Motor neuron (in vitro differentiated cells): ENCODE measurements around the gene POLR1C. TPM values are rescaled to one million over a fixed set of nuclear protein-coding genes. Genes with fewer than 3 reads are reported as not detected.
"Not testable (repeated sequence)": the region's sequence is repeated elsewhere in the genome, so short reads cannot be mapped to it uniquely, and the experiment has no call there.

Source experiments
- ATAC-seq, 8 experiments: fragments of 200-7000 bp; cut with Tn5 transposase; replicated peaks in 6 of 8; 2 replicates each; pipeline ENCODE4 v1.8.0; 2021; ENCODE audit warnings: mild to moderate bottlenecking in 8 of 8, moderate library complexity in 8 of 8
- H3K27ac ChIP-seq, 2 donors: fragments of 250-450 bp; sonication (Bioruptor Pico); 2 replicates each; pipeline ENCODE4 v1.9.0; 2021; ENCODE audit warnings: antibody characterized with exemption in 2 of 2, mild to moderate bottlenecking in 2 of 2, moderate library complexity in 1 of 2
- H3K4me1 ChIP-seq, 2 donors: fragments of 250-450 bp; sonication (Bioruptor Pico); replicated peaks in 1 of 2; 2 replicates each; pipeline ENCODE4 v1.6.1; 2021; ENCODE audit warnings: antibody characterized with exemption in 2 of 2, mild to moderate bottlenecking in 2 of 2, moderate library complexity in 1 of 2
- H3K4me3 ChIP-seq, 5 donors: fragments of 250-450 bp; sonication (Bioruptor Pico); 2 replicates each; pipeline ENCODE4 v1.9.0; 2021; ENCODE audit warnings: antibody characterized with exemption in 5 of 5, mild to moderate bottlenecking in 5 of 5, moderate library complexity in 4 of 5
- WGBS, 10 experiments: fragments of 450-650 bp; shearing (Covaris generic); methylation state at CpG; one replicate each; pipeline ENCODE4 v1.0.0; 2022; 5-methylcytosine and 5-hydroxymethylcytosine counted together
- in situ Hi-C, 9 experiments: fragments of 400-800 bp; cut with MboI; loops; one replicate each; pipeline ENCODE4 v1.15.0; 2021; ENCODE audit warnings: low sequenced_read_pairs in 9 of 9, low pct_unique_long_range_greater_than_20kb in 2 of 9; ENCODE audit not compliant: unreplicated experiment in 9 of 9
- total RNA-seq, 8 experiments: library from RNA; unstranded; fragments of 300-600 nt; gene quantifications; 2 replicates each; pipeline versions ENCODE4 v1.2.3 to v1.2.4, GENCODE V29; 2022

POLR1C gene
- total RNA-seq, 8 experiments from 2014 or later, result 27.7 to 56.9 (median 41.8) TPM

GRCh38 chr6:43495409-43495941 lies 21.4 kb upstream of the POLR1C start:
- no peak overlapping the region for H3K4me3 ChIP-seq
- no peak overlapping the region for H3K27ac ChIP-seq
- no peaks in the 10 kb centered on the region for H3K4me1 ChIP-seq
- 67 to 100% (median 80%) methylated on average over 1 to 2 of the region's 4 CpGs; no CpG with 5 or more reads in 5 of the 10 experiments for WGBS, 10 experiments
- ATAC-seq, result peak in 5 of 8 experiments; percentile 7 to 17 (median 15)
- in situ Hi-C loops, result no loop called here

- Histone ChIP-seq H3K4me3 (no peak overlapping the region), H3K4me1 (no peaks in the 10 kb centered on the region), H3K27ac (no peak overlapping the region)
- 95 to 100% (median 100%) methylated on average over 1 to 3 of the region's 18 CpGs; no CpG with 5 or more reads in 7 of the 10 experiments for WGBS, 10 experiments
- in situ Hi-C loops, result no loop called here
- ATAC-seq, result peak; percentile 15 to 64 (median 48)
Observed at GRCh38 chr6:43496370-43497128, 20.3 kb upstream of the POLR1C start.

GRCh38 chr6:43497129-43497396 lies 19.8 kb upstream of the POLR1C start:
- 64 to 100% (median 89%) methylated on average over 1 to 4 of the region's 6 CpGs; no CpG with 5 or more reads in 4 of the 10 experiments for WGBS, 10 experiments
- in situ Hi-C loops, result no loop called here
- ATAC-seq, result no peak
- Histone ChIP-seq H3K4me3 (no peak overlapping the region), H3K4me1 (no peaks in the 10 kb centered on the region), H3K27ac (no peak overlapping the region)

- H3K4me3 ChIP-seq, result no peak overlapping the region
- ATAC-seq, result no peak
- 80 to 85% methylated on average over 1 to 5 of the region's 12 CpGs; no CpG with 5 or more reads in 8 of the 10 experiments for WGBS, 10 experiments
- H3K4me1 ChIP-seq, result no peaks in the 10 kb centered on the region
- H3K27ac ChIP-seq, result no peak overlapping the region
- in situ Hi-C loops, result no loop called here
Observed at GRCh38 chr6:43497689-43498088, 19.2 kb upstream of the POLR1C start.

GRCh38 chr6:43498291-43498690 lies 18.6 kb upstream of the POLR1C start:
- in situ Hi-C loops, H3K27ac ChIP-seq, H3K4me3 ChIP-seq, ATAC-seq, H3K4me1 ChIP-seq: not testable (repeated sequence)
- 80 to 100% (median 96%) methylated on average over 1 to 4 of the region's 5 CpGs; no CpG with 5 or more reads in 5 of the 10 experiments for WGBS, 10 experiments

GRCh38 chr6:43499028-43499815 lies 17.7 kb upstream of the POLR1C start:
- H3K4me3 ChIP-seq, result no peak overlapping the region
- H3K4me1 ChIP-seq, result no peaks in the 10 kb centered on the region
- in situ Hi-C loops, result no loop called here
- ATAC-seq, result no peak
- 77 to 100% (median 88%) methylated on average over 1 to 7 of the region's 12 CpGs; no CpG with 5 or more reads in 3 of the 10 experiments for WGBS, 10 experiments
- no peak overlapping the region for H3K27ac ChIP-seq

- in situ Hi-C loops, result loop anchor here in 4 of 9 experiments (10.0 to 25.0 kb wide), 4 partner anchors 46 to 239 kb away; partner anchors contain the start of gene DLK2 (in 1 of the 4)
- Histone ChIP-seq H3K27ac (no peak overlapping the region), H3K4me1 (no peaks in the 10 kb centered on the region), H3K4me3 (no peak overlapping the region)
- no peak for ATAC-seq
- WGBS, 10 experiments, result 80 to 100% (median 86%) methylated on average over 1 to 2 of the region's 3 CpGs; no CpG with 5 or more reads in 5 of the 10 experiments
Observed at GRCh38 chr6:43500921-43501320, 16.0 kb upstream of the POLR1C start.

GRCh38 chr6:43502666-43503065 lies 14.2 kb upstream of the POLR1C start:
- in situ Hi-C loops, result loop anchor here in 4 of 9 experiments (10.0 to 25.0 kb wide), 4 partner anchors 48 to 240 kb away; partner anchors contain the start of gene DLK2 (in 1 of the 4)
- ATAC-seq, result no peak
- WGBS, 10 experiments, result 40 to 70% methylated on average over 1 to 2 of the region's 4 CpGs; no CpG with 5 or more reads in 8 of the 10 experiments

GRCh38 chr6:43503443-43503842 lies 13.4 kb upstream of the POLR1C start:
- peaks cover 2 to 7% of the 10 kb centered on the region in 2 donors for H3K4me1 ChIP-seq
- in situ Hi-C loops, result loop anchor here in 4 of 9 experiments (10.0 to 25.0 kb wide), 4 partner anchors 49 to 241 kb away; partner anchors contain the start of gene DLK2 (in 1 of the 4)
- H3K4me3 ChIP-seq, result no peak overlapping the region
- no peak for ATAC-seq
- WGBS, 10 experiments, result 80 to 100% (median 98%) methylated on average over 1 to 4 of the region's 8 CpGs; no CpG with 5 or more reads in 4 of the 10 experiments
- H3K27ac ChIP-seq, result no peak overlapping the region

More at GRCh38 chr6:43502666-43503065, 14.2 kb upstream of the POLR1C start:
- no peak overlapping the region for H3K27ac ChIP-seq
- peaks cover 0 to 7% of the 10 kb centered on the region in 2 donors for H3K4me1 ChIP-seq
- no peak overlapping the region for H3K4me3 ChIP-seq

- 88 to 100% (median 96%) methylated on average over 1 to 8 of the region's 26 CpGs; no CpG with 5 or more reads in 5 of the 10 experiments for WGBS, 10 experiments
- peaks cover 10 to 14% of the 10 kb centered on the region in 2 donors for H3K4me1 ChIP-seq
- in situ Hi-C loops, result loop anchor here in 4 of 9 experiments (10.0 to 25.0 kb wide), 4 partner anchors 50 to 243 kb away; partner anchors contain the start of gene DLK2 (in 1 of the 4)
- no peak overlapping the region for H3K27ac ChIP-seq
- ATAC-seq, result no peak
- H3K4me3 ChIP-seq, result no peak overlapping the region
Observed at GRCh38 chr6:43504756-43505593, 11.9 kb upstream of the POLR1C start.

- ATAC-seq, result no peak
- in situ Hi-C loops, result loop anchor here in 4 of 9 experiments (10.0 to 25.0 kb wide), 4 partner anchors 51 to 243 kb away; partner anchors contain the start of gene DLK2 (in 1 of the 4)
- Histone ChIP-seq H3K27ac (no peak overlapping the region), H3K4me3 (no peak overlapping the region), H3K4me1 (peaks cover 13 to 17% of the 10 kb centered on the region in 2 donors)
- WGBS, 10 experiments, result 38 to 100% (median 82%) methylated on average over 1 to 3 of the region's 6 CpGs; no CpG with 5 or more reads in 5 of the 10 experiments
Observed at GRCh38 chr6:43505718-43506117, 11.2 kb upstream of the POLR1C start.

GRCh38 chr6:43506171-43506570 lies 10.7 kb upstream of the POLR1C start:
- in situ Hi-C loops, result loop anchor here in 4 of 9 experiments (10.0 to 25.0 kb wide), 4 partner anchors 51 to 244 kb away; partner anchors contain the start of gene DLK2 (in 1 of the 4)
- Histone ChIP-seq H3K4me1 (peaks cover 15 to 17% of the 10 kb centered on the region in 2 donors), H3K27ac (no peak overlapping the region), H3K4me3 (no peak overlapping the region)
- ATAC-seq, result no peak
- WGBS, 10 experiments, result 77 to 100% (median 86%) methylated on average over 1 to 3 of the region's 3 CpGs; no CpG with 5 or more reads in 4 of the 10 experiments
